ENCODE data around the gene ARHGEF16. TPM values are rescaled to one million over a fixed set of nuclear protein-coding genes. Genes with fewer than 3 reads are reported as not detected.
A peak's percentile ranks its signal among the peaks of the same experiment; 100 is the strongest.

The ARHGEF16 gene
- total and polyA plus RNA-seq, 9 donors: 0.13 to 8.4 (median 1.7) TPM

GRCh38 chr1:3456449-3456963 lies 2.0 kb downstream of the ARHGEF16 start:
- no peak for DNase-seq
- Histone ChIP-seq H3K9me3 (no peaks in the 10 kb centered on the region), H3K4me1 (ENCODE audit: insufficient read depth) (peaks cover 11% of the 10 kb centered on the region), H3K27me3 (no peaks in the 10 kb centered on the region), H3K4me3 (no peak overlapping the region), H3K27ac (no peak overlapping the region), H3K36me3 (no peaks in the 10 kb centered on the region)
- TF ChIP-seq POLR2A (IDR thresholded peaks at IDR 0.05): no peak
- intact Hi-C loops (cut with DNase I): loop anchor here in 1 of 4 donors (10.0 kb wide), 1 partner anchor 268 kb away; no protein-coding TSS in a partner anchor
- WGBS, 3 donors: 86 to 89% (median 88%) methylated on average over 12 of the region's 12 CpGs

GRCh38 chr1:3456964-3457909 lies 2.8 kb downstream of the ARHGEF16 start:
- no peaks in the 10 kb centered on the region for H3K9me3 ChIP-seq
- 89 to 91% (median 90%) methylated on average over 29 of the region's 29 CpGs for WGBS, 3 donors
- H3K4me1 ChIP-seq (ENCODE audit: insufficient read depth): peaks cover 11% of the 10 kb centered on the region
- no peaks in the 10 kb centered on the region for H3K27me3 ChIP-seq
- no peak overlapping the region for H3K4me3 ChIP-seq
- DNase-seq: peak in 1 of 5 donors; percentile 14
- H3K27ac ChIP-seq: no peak overlapping the region
- H3K36me3 ChIP-seq: no peaks in the 10 kb centered on the region
- intact Hi-C loops (cut with DNase I): loop anchor here in 1 of 4 donors (10.0 kb wide), 1 partner anchor 268 kb away; no protein-coding TSS in a partner anchor
- TF ChIP-seq EP300 (IDR thresholded peaks at IDR 0.05) (no peak), POLR2A (IDR thresholded peaks at IDR 0.05) (no peak), CTCF (IDR thresholded peaks at IDR 0.05) (no peak)

GRCh38 chr1:3457910-3458883 lies 3.7 kb downstream of the ARHGEF16 start:
- 75 to 83% (median 79%) methylated on average over 18 of the region's 18 CpGs for WGBS, 3 donors

More at GRCh38 chr1:3457910-3458883, 3.7 kb downstream of the ARHGEF16 start:
- H3K9me3 ChIP-seq: no peaks in the 10 kb centered on the region
- TF ChIP-seq EP300 (IDR thresholded peaks at IDR 0.05) (no peak), CTCF (IDR thresholded peaks at IDR 0.05) (no peak), POLR2A (IDR thresholded peaks at IDR 0.05) (no peak)
- H3K27ac ChIP-seq: no peak overlapping the region
- peaks cover 11% of the 10 kb centered on the region for H3K4me1 ChIP-seq (ENCODE audit: insufficient read depth)
- peak in 1 of 5 donors; percentile 9 for DNase-seq
- H3K4me3 ChIP-seq: no peak overlapping the region
- intact Hi-C loops (cut with DNase I): loop anchor here in 1 of 4 donors (10.0 kb wide), 1 partner anchor 267 kb away; no protein-coding TSS in a partner anchor
- no peaks in the 10 kb centered on the region for H3K27me3 ChIP-seq
- no peaks in the 10 kb centered on the region for H3K36me3 ChIP-seq
